IMR-90 (cell line): ENCODE measurements around the gene THY1. TPM values are rescaled to one million over a fixed set of nuclear protein-coding genes. Genes with fewer than 3 reads are reported as not detected.

Source experiments
- ATAC-seq: fragments of 200-7000 bp; cut with Tn5 transposase; 2 replicates; pipeline ENCODE4 v1.9.1; 2020; ENCODE audit warnings: low read depth, mild to moderate bottlenecking, moderate library complexity
- BruUV-seq: library from RNA; stranded (reverse); fragments of 400-500 nt; replicated peaks from 2 replicates; lab custom pipeline; 2021; lab: Mats Ljungman, UMichigan
- CTCF ChIA-PET: fragments of 300-600 bp; formaldehyde crosslinking; extraction: SDS; loops from one replicate; lab custom pipeline; 2021; ENCODE audit warnings: antibody characterized with exemption; lab: Yijun Ruan, JAX
- POLR2A ChIA-PET: fragments of 300-600 bp; sonication (Branson Sonifier 250); formaldehyde crosslinking; loops from one replicate; lab custom pipeline; 2022; ENCODE audit warnings: antibody characterized with exemption; ENCODE audit not compliant: unreplicated experiment; lab: Charles Lee
- DNase-seq: peaks from one replicate; pipeline ENCODE4 v3.0.0; 2013
- H2AFZ ChIP-seq: replicated peaks from 2 replicates; pipeline ENCODE3; 2013; ENCODE audit warnings: low read length, mild to moderate bottlenecking; ENCODE audit not compliant: poor library complexity
- H2AK5ac ChIP-seq: 2 replicates; pipeline ENCODE4 v1.6.1; 2013; ENCODE audit warnings: low read depth, low read length, inconsistent platforms
- H2AK9ac ChIP-seq: replicated peaks from 2 replicates; pipeline ENCODE3; 2013; ENCODE audit warnings: mild to moderate bottlenecking, low read depth, low read length, moderate library complexity; ENCODE audit not compliant: poor library complexity
- H2BK120ac ChIP-seq: 2 replicates; pipeline ENCODE4 v1.6.1; 2013; ENCODE audit warnings: low read depth, low read length, inconsistent platforms
- H2BK15ac ChIP-seq: 3 replicates; pipeline ENCODE4 v1.6.1; 2013; ENCODE audit warnings: low read depth, low read length, inconsistent platforms
- H2BK20ac ChIP-seq: 2 replicates; pipeline ENCODE4 v1.6.1; 2013; ENCODE audit warnings: low read depth, mild to moderate bottlenecking, inconsistent platforms, low read length, moderate library complexity
- H2BK5ac ChIP-seq: 2 replicates; pipeline ENCODE4 v1.6.1; 2013; ENCODE audit warnings: mild to moderate bottlenecking, low read depth, low read length, inconsistent platforms; ENCODE audit not compliant: poor library complexity, severe bottlenecking
- H3K14ac ChIP-seq: replicated peaks from 2 replicates; pipeline ENCODE4 v1.6.1; 2013; ENCODE audit warnings: low read depth, low read length, inconsistent platforms
- H3K18ac ChIP-seq: 2 replicates; pipeline ENCODE4 v1.6.1; 2013; ENCODE audit warnings: low read depth, low read length, control low read depth
- H3K23ac ChIP-seq: 2 replicates; pipeline ENCODE4 v1.6.1; 2013; ENCODE audit warnings: low read depth, low read length, inconsistent platforms
- H3K27ac ChIP-seq: 2 replicates; pipeline ENCODE4 v1.5.1; 2013; ENCODE audit warnings: mild to moderate bottlenecking, control low read depth, low read length; ENCODE audit not compliant: insufficient read depth
- H3K27me3 ChIP-seq: 2 replicates; pipeline ENCODE4 v1.6.1; 2013; ENCODE audit warnings: low read length; ENCODE audit not compliant: control insufficient read depth, insufficient read depth
- H3K36me3 ChIP-seq: 2 replicates; pipeline ENCODE4 v1.6.1; 2013; ENCODE audit warnings: low read length, mixed read lengths; ENCODE audit not compliant: control insufficient read depth, insufficient read depth
- H3K4ac ChIP-seq: 2 replicates; pipeline ENCODE4 v1.6.1; 2013; ENCODE audit warnings: low read depth, low read length, inconsistent platforms
- H3K4me1 ChIP-seq: 2 replicates; pipeline ENCODE4 v1.6.1; 2013; ENCODE audit warnings: low read length, mixed read lengths; ENCODE audit not compliant: control insufficient read depth, insufficient read depth
- H3K4me2 ChIP-seq: 2 replicates; pipeline ENCODE4 v1.6.1; 2013; ENCODE audit warnings: low read depth, mild to moderate bottlenecking, control low read depth, low read length, moderate library complexity
- H3K4me3 ChIP-seq: 2 replicates; pipeline ENCODE4 v1.5.1; 2013; ENCODE audit warnings: low read depth, mild to moderate bottlenecking, control low read depth, low read length, moderate library complexity; ENCODE audit not compliant: insufficient read depth
- H3K56ac ChIP-seq: 2 replicates; pipeline ENCODE4 v1.6.1; 2013; ENCODE audit warnings: low read length, inconsistent platforms; ENCODE audit not compliant: insufficient read depth; ENCODE audit errors: extremely low read depth
- H3K79me1 ChIP-seq, 2 experiments: 2 replicates each; pipeline ENCODE4 v1.6.1; 2013; ENCODE audit warnings: low read length in 2 of 2, inconsistent platforms in 1 of 2, low read depth in 1 of 2
- H3K9ac ChIP-seq: 2 replicates; pipeline ENCODE4 v1.6.1; 2013; ENCODE audit warnings: low read depth, low read length, control low read depth
- H3K9me1 ChIP-seq: 2 replicates; pipeline ENCODE4 v1.6.1; 2013; ENCODE audit warnings: low read length, inconsistent platforms; ENCODE audit not compliant: insufficient read depth
- H3K9me3 ChIP-seq: 2 replicates; pipeline ENCODE4 v1.6.1; 2013; ENCODE audit warnings: low read length; ENCODE audit not compliant: control insufficient read depth, insufficient read depth
- H4K20me1 ChIP-seq: 2 replicates; pipeline ENCODE4 v1.6.1; 2013; ENCODE audit warnings: low read length, inconsistent platforms; ENCODE audit not compliant: insufficient read depth
- H4K5ac ChIP-seq: 2 replicates; pipeline ENCODE4 v1.6.1; 2013; ENCODE audit warnings: mild to moderate bottlenecking, low read depth, low read length, control low read depth
- H4K8ac ChIP-seq, 2 experiments: 2 replicates each; pipeline ENCODE4 v1.6.1; 2013; ENCODE audit warnings: low read depth in 2 of 2, low read length in 2 of 2, control low read depth in 1 of 2, inconsistent platforms in 1 of 2
- H4K91ac ChIP-seq: 2 replicates; pipeline ENCODE4 v1.6.1; 2013; ENCODE audit warnings: low read depth, low read length, inconsistent platforms; ENCODE audit not compliant: insufficient read depth
- BHLHE40 ChIP-seq: fragments of 150-350 bp; IDR thresholded peaks from 2 replicates; pipeline ENCODE4 v1.6.1; 2016; ENCODE audit warnings: mild to moderate bottlenecking, low read depth, low read length
- CEBPB ChIP-seq: IDR thresholded peaks from 2 replicates; pipeline ENCODE4 v1.6.1; 2012; ENCODE audit warnings: low read depth, low read length, improper control_type of control experiment
- FOS ChIP-seq: fragments of 150-350 bp; IDR thresholded peaks from 2 replicates; pipeline ENCODE4 v1.6.1; 2016; ENCODE audit warnings: low read depth, low read length
- MXI1 ChIP-seq: IDR thresholded peaks from 2 replicates; pipeline ENCODE4 v1.6.1; 2012; ENCODE audit warnings: low read depth, mild to moderate bottlenecking, low read length, moderate library complexity, borderline replicate concordance
- NFE2L2 ChIP-seq: fragments of 150-350 bp; IDR thresholded peaks from 2 replicates; pipeline ENCODE4 v1.6.1; 2016; ENCODE audit warnings: low read depth, mild to moderate bottlenecking, low read length
- POLR2A ChIP-seq: IDR thresholded peaks from 2 replicates; pipeline ENCODE4 v1.6.1; 2012; ENCODE audit warnings: mild to moderate bottlenecking, low read depth, low read length
- RAD21 ChIP-seq: IDR thresholded peaks from 2 replicates; pipeline ENCODE4 v1.6.1; 2012; ENCODE audit warnings: low read length, improper control_type of control experiment
- RCOR1 ChIP-seq: IDR thresholded peaks from 2 replicates; pipeline ENCODE4 v1.6.1; 2012; ENCODE audit warnings: mild to moderate bottlenecking, low read length, improper control_type of control experiment; ENCODE audit not compliant: insufficient replicate concordance
- RFX5 ChIP-seq: IDR thresholded peaks from 2 replicates; pipeline ENCODE4 v1.8.0; 2012; ENCODE audit warnings: low read depth, mild to moderate bottlenecking, low read length, moderate library complexity
- SMC3 ChIP-seq: fragments of 150-350 bp; IDR thresholded peaks from 2 replicates; pipeline ENCODE4 v1.6.1; 2016; ENCODE audit warnings: low read depth, mild to moderate bottlenecking, antibody characterized with exemption, low read length, moderate library complexity
- dilution Hi-C: fragments of 300-500 bp; cut with HindIII; formaldehyde crosslinking; loops from one replicate; pipeline ENCODE4 v1.14.3; 2018; ENCODE audit warnings: low sequenced_read_pairs; ENCODE audit not compliant: unreplicated experiment
- in situ Hi-C: fragments of 300-500 bp; cut with MboI; formaldehyde crosslinking; loops from 3 replicates; pipeline ENCODE4 v1.14.3; 2019; ENCODE audit warnings: low sequenced_read_pairs, inconsistent platforms, mixed read lengths
- intact Hi-C: fragments of 100-400 bp; cut with micrococcal nuclease; formaldehyde crosslinking; loops from 2 replicates; pipeline ENCODE4 v1.10.0; 2022
- polyA plus RNA-seq, 3 experiments: library from polyadenylated mRNA; depleted of rRNA; stranded (reverse); fragments of >200 nt; gene quantifications; 2 replicates each; pipeline ENCODE4 v1.2.3, GENCODE V29; 2012; ENCODE audit warnings: low replicate concordance in 1 of 3
- total RNA-seq: library from RNA; depleted of rRNA; stranded (reverse); fragments of >200 nt; gene quantifications from 2 replicates; pipeline ENCODE4 v1.2.3, GENCODE V29; 2012
- TF ChIP-seq, protein P1 (sequence below): fragments of 150-350 bp; IDR thresholded peaks from 2 replicates; pipeline ENCODE4 v1.6.1; 2017; ENCODE audit warnings: mild to moderate bottlenecking, antibody characterized with exemption, low read length, low read depth

Gene THY1
- total and polyA plus RNA-seq, 2 of the 4 experiments (the other 2 are of a cell fraction), result 703 to 2,603 TPM

DNA sequence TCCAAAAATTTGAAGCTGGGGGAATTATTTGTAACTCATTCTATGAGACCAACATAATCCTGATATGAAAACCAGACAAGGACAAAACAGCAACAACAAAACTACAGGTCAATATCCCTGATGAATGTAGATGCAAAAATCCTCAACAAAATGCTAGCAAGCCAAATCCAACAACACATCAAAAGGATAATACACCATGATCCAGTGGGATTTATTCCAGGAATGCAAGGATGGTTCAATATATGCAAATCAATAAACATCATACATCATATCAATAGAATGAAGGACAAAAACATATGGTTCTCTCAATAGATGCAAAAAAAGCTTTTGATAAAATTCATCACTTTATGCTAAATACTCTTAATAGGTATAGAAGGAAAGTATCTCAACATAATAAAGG lies 22.1 kb downstream of the THY1 start:
- Histone ChIP-seq H4K20me1 (no peaks in the 10 kb centered on the region), H2AK9ac (no peak overlapping the region), H2AFZ (no peak overlapping the region), H3K27ac (no peak overlapping the region), H3K14ac (no peak overlapping the region), H3K9ac (no peak overlapping the region), H2BK20ac (no peak overlapping the region), H3K79me1 (no peaks in the 10 kb centered on the region), H3K4me3 (no peak overlapping the region), H3K9me3 (peaks cover 12% of the 10 kb centered on the region), H3K9me1 (no peaks in the 10 kb centered on the region), H4K8ac (no peak overlapping the region), H3K23ac (no peak overlapping the region), H3K27me3 (no peaks in the 10 kb centered on the region; the same call in none of the 2 replicates), H2BK120ac (no peak overlapping the region), H2BK5ac (no peak overlapping the region), H2AK5ac (no peak overlapping the region), H3K4me1 (peaks cover 5% of the 10 kb centered on the region; the same call in 1 of the 2 replicates), H3K4me2 (no peak overlapping the region), H2BK15ac (no peak overlapping the region), H3K56ac (no peak overlapping the region), H3K4ac (no peak overlapping the region), H3K36me3 (no peaks in the 10 kb centered on the region), H4K91ac (no peak overlapping the region), H3K18ac (no peak overlapping the region), H4K5ac (no peak overlapping the region)
- CTCF ChIA-PET, result no interaction called here
- no TSS peak for BruUV-seq
- intact Hi-C loops (no loop called here), in situ Hi-C loops (loop anchor here (10.0 kb wide), 1 partner anchor 334 kb away; no protein-coding TSS in a partner anchor), dilution Hi-C loops (no loop called here)
- DNase-seq (no peak), ATAC-seq (no peak)
- TF ChIP-seq RCOR1 (no peak), MXI1 (no peak), RFX5 (no peak), NFE2L2 (no peak), SMC3 (no peak), CEBPB (no peak), BHLHE40 (no peak), FOS (no peak), RAD21 (no peak), POLR2A (no peak)
- TF ChIP-seq, protein P1, sequence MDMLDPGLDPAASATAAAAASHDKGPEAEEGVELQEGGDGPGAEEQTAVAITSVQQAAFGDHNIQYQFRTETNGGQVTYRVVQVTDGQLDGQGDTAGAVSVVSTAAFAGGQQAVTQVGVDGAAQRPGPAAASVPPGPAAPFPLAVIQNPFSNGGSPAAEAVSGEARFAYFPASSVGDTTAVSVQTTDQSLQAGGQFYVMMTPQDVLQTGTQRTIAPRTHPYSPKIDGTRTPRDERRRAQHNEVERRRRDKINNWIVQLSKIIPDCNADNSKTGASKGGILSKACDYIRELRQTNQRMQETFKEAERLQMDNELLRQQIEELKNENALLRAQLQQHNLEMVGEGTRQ, result no peak
- POLR2A ChIA-PET, result no interaction called here
